ENCODE data around the gene ZDHHC11.
"Not testable (repeated sequence)": the region's sequence is repeated elsewhere in the genome, so short reads cannot be mapped to it uniquely, and the experiment has no call there.

ZDHHC11 gene

GRCh38 chr5:858726-859125 is 7.9 kb upstream of the ZDHHC11 start:
- FAIRE-seq: no peak

DNA sequence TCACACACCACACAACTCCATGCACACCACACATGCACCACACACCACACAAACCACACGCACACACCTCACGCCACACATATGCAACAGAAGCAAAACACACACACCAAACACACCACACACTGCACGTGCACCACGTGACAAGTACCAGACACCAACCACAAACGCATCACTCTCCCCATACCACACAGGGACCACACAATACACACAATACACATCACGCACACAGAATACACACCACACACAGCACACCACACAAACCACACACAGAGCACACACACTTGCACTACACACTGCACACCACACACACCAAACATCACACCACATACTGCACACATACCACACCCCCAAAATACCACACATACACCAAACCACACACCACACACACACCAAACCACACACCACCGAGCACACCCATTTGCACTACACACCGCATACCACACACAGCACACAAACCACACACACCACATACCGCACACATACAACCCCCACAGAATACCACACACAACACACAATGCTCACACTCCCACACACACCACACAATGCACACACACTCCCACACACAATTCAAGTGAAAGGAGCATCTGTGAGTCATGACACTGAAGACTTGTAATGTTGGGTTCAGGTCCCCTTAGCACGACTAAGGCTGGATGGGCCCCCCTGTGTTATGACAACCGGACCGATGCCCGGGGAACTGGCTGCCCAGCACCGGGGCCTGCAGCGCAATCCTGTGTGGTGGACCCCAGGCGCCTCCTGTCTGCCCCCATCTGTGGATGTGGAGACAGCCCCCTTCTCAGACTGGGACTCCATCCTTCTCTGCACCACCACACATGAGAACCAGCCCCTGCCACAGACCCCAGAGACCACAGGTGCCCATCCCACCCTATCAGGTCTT is 6.0 kb upstream of the ZDHHC11 start:
- no peak for FAIRE-seq

DNA sequence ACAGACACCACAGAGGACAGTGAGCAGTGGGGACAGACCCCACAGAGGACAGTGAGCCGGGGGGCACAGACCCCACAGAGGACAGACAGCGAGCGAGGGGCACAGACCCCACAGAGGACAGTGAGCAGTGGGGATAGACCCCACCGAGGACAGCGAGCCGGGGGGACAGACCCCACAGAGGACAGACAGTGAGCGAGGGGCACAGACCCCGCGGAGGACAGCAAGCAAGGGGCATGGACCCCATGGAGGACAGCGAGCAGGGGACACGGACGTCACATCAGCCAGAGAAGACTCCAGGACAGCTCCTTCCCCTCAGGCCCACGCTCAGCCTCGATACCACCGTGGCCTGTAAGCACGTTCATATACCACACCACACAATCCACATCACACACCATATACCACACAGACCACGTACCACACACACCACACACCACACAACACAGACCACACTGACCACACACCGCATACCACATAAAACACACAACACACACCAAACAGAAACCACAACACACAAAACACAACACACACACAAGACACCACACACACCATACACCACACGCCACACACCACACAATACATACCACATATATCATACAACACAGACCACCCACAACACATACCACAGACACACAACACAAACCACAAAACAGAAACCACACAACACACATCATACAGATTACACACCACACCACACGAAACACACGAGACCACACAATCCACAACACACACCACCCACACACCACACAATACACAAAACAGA is 5.2 kb upstream of the ZDHHC11 start:
- FAIRE-seq: no peak

- no peak for FAIRE-seq
Observed at GRCh38 chr5:854966-855743, 4.4 kb upstream of the ZDHHC11 start.

GRCh38 chr5:854217-854616 is 3.4 kb upstream of the ZDHHC11 start:
- FAIRE-seq: no peak

- not testable (repeated sequence) for FAIRE-seq
Observed at GRCh38 chr5:853416-854090, 2.8 kb upstream of the ZDHHC11 start.

DNA sequence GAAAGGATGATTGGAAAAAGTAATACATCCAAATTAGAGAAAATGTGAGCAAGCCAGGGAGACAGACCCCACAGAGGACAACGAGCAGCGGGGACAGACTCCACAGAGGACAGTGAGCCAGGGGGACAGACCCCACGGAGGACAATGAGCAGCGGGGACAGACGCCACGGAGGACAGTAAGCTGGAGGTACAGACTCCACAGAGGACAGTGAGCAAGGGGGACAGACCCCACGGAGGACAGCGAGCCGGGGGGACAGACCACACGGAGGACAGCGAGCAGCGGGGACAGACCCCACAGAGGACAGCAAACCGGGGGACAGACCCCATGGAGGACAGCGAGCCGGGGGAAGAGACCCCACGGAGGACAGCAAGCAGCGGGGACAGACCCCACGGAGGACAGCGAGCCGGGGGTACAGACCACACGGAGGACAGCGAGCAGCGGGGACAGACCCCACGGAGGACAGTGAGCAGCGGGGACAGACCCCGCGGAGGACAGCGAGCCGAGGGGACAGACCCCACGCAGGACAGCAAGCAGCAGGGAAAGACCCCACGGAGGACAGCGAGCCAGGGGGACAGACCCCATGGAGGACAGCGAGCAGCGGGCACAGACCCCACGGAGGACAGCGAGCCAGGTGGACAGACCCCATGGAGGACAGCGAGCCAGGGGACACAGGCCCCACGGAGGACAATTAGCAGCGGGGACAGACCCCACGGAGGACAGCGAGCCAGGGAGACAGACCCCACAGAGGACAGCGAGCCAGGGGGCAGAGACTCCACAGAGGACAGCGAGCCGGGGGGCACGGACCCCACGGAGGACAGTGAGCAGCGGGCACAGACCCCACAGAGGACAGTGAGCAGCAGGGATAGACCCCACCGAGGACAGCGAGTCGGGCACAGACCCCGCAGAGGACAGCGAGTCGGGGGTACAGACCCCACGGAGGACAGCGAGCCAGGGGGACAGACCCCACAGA is 1.9 kb upstream of the ZDHHC11 start:
- no peak for FAIRE-seq

GRCh38 chr5:852018-852417 is 1.2 kb upstream of the ZDHHC11 start:
- FAIRE-seq: no peak

DNA sequence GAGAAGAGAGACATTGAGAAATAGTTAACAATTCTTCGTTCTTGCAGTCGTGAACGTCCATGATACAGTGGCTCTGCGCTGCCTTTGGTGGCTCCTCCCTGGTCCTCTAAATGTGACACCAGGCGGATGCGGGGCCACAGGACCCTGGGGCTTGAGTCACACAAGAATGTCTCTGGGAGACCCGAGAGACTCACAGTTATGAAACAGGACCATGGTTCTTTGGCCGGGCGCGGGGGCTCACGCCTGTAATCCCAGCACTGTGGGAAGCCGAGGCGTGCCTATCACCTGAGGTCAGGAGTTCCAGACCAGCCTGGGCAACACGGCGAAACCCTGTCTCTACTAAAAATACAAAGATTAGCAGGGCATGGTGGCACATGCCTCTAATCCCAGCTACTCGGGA is 767 bp upstream of the ZDHHC11 start:
- no peak for FAIRE-seq

GRCh38 chr5:851076-851475 is 290 bp upstream of the ZDHHC11 start:
- FAIRE-seq: no peak

GRCh38 chr5:849651-850301 is 1.0 kb downstream of the ZDHHC11 start:
- no peak for FAIRE-seq

DNA sequence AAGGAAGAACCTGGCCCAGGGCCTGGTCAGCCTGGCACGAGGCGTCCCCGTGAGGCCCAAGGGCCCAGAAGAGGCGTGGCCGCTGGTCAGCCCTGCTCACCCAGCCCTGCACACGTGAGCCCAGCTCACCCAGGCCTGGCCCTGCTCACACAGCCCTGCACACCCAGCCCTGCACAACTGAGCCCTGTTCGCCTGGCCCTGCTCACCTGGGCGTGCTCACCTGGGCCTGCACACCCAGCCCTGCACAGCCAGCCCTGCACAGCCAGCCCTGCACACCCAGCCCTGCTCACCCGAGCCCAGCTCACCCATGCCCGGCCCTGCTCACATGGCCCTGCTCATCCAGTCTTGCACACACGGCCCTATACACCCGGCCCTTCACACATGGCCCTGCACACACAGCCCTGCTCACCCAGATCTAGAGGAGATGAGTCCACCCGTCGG is 2.1 kb downstream of the ZDHHC11 start:
- no peak for FAIRE-seq

DNA sequence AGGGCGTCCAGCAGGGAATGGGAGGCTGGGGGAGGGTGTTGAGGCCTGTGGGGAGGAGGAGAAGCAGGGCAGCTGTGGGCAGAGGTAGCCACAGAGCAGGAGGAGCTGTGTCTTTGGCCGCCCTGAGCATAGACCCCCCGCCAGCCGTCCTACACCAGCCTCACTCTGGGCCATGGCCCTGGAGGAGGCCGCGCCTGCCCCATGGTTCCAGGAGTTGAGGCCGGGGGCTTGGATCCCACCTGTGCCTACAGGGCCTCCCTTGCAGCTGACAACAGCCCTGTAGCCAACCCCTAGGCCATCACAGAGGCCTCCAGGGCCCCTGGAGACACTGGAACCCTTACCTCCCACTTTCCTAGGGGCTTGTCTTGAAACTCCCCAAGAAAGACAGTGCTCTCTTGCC is 3.0 kb downstream of the ZDHHC11 start:
- FAIRE-seq: not testable (repeated sequence)

- FAIRE-seq: not testable (repeated sequence)
Observed at GRCh38 chr5:847212-847611, 3.6 kb downstream of the ZDHHC11 start.

DNA sequence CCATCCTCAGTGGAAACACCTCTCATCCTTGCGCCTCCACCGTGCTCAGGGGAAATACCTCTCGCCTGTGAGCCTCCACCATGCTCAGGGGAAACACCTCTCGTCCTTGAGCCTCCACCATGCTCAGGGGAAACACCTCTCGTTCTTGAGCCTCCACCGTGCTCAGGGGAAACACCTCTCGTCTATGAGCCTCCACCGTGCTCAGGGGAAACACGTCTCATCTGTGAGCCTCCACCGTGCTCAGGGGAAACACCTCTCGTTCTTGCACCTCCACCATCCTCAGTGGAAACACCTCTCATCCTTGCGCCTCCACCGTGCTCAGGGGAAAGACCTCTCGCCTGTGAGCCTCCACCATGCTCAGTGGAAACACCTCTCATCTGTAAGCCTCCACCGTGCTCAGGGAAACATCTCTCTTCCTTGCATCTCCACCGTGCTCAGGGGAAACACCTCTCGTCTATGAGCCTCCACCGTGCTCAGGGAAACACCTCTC is 4.1 kb downstream of the ZDHHC11 start:
- FAIRE-seq: not testable (repeated sequence)

- FAIRE-seq: not testable (repeated sequence)
Observed at GRCh38 chr5:845676-846601, 4.8 kb downstream of the ZDHHC11 start.

DNA sequence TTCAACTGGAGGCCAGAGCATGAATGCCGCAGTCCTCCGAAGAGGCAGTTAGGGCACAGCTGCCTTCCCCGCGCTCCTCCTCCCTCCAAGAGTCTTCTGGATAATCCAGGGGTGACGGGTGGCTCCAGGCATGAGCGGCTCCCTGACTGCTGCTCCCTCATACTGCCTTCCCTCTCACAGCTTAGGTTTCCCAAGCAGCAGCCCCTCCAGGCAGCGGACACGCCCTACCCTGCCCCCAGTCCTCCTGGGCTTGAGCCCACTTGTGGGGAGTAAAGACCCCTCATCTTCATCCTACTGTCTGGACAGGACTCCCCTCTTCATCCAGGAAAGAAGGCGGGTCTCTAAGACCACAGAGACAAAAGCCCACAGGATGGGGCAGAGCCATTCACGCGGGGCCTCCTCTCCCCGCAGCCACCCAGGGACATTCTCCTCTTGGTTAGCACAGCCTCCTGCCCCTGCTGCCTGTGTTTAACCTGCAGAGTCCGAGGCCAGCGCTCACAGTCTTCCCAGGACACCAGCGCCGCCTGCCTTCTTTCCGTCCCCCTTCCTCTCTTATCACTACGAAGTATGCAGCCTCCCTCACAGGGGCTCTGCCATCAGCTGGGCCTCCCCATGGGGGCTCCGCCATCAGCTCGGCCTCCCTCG is 5.6 kb downstream of the ZDHHC11 start:
- FAIRE-seq: not testable (repeated sequence)

DNA sequence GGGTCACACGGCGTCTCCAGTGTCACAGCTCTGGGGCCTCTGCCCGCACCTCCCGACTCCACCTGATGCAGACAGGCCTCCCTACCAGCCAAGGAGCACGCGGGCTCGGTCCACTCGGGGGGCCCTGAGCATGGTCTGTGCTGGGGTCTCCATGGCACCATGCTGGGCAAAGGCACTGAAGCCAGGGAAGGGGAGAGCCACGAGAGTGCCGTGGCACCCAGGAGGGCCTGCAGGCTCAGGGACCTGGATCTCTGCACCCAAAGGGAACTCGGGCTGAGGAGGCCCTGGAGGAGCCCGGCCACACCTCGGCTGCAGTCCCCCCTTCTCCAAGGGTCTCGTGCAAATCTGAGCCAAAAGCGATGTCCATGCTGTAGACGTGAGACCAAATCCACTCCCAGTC is 6.4 kb downstream of the ZDHHC11 start:
- not testable (repeated sequence) for FAIRE-seq

DNA sequence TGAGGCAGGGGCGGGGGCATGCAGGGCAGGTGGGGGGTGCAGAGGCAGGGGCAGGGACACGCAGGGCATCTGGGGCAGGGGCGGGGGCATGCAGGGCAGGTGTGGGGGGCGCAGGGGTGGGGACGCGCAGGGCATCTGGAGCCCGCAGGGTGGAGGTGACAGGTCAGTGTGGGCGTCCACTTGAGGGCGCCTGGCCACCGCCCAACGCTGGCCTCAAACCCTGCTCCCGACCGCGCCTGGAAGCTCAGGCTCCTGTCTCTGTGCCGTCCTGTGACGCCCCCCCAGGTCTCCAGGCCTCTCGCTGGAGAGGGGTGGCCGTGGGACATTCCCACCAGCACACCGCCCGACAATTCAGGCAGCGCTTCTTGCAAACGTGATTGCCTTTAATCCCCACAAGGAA is 6.9 kb downstream of the ZDHHC11 start:
- not testable (repeated sequence) for FAIRE-seq
